SU-DHL-6 (cell line): ENCODE results near the gene RESP18.
"Not testable (repeated sequence)": the region's sequence is repeated elsewhere in the genome, so short reads cannot be mapped to it uniquely, and the experiment has no call there.

Source experiments
- H2AFZ ChIP-seq: fragments of 200-600 bp; sonication (generic); 2 replicates; pipeline ENCODE4 v1.6.1; 2014; ENCODE audit warnings: low read depth, mild to moderate bottlenecking, moderate library complexity, mixed read lengths, antibody characterized with exemption, low read length; ENCODE audit not compliant: severe bottlenecking
- H3F3A ChIP-seq: fragments of 200-600 bp; shearing (Covaris generic); 2 replicates; pipeline ENCODE4 v1.6.0; 2016; ENCODE audit warnings: antibody characterized with exemption, mild to moderate bottlenecking; ENCODE audit not compliant: insufficient read depth
- H3K27ac ChIP-seq: fragments of 200-600 bp; sonication (generic); 2 replicates; pipeline ENCODE4 v1.5.1; 2016; ENCODE audit warnings: low read depth, mild to moderate bottlenecking, low read length, moderate library complexity, mixed read lengths
- H3K27me3 ChIP-seq: fragments of 200-600 bp; sonication (generic), shearing (Covaris generic); 2 replicates; pipeline ENCODE4 v1.6.0; 2014; ENCODE audit warnings: mild to moderate bottlenecking, low read length
- H3K36me3 ChIP-seq: fragments of 200-600 bp; sonication (generic); 2 replicates; pipeline ENCODE4 v1.6.1; 2014; ENCODE audit warnings: mild to moderate bottlenecking, low read length, mixed read lengths
- H3K4me2 ChIP-seq: fragments of 300-600, 200-600 bp; shearing (Covaris generic), sonication (generic); 2 replicates; pipeline ENCODE4 v1.6.0; 2014; ENCODE audit warnings: low read length, low read depth, mild to moderate bottlenecking; ENCODE audit not compliant: poor library complexity, severe bottlenecking
- H3K4me3 ChIP-seq: fragments of 200-600 bp; sonication (generic); 2 replicates; pipeline ENCODE4 v1.5.1; 2014; ENCODE audit warnings: antibody characterized with exemption, low read length, mild to moderate bottlenecking, mixed read lengths; ENCODE audit not compliant: insufficient read depth, poor library complexity, severe bottlenecking
- H3K79me2 ChIP-seq: fragments of 200-600 bp; sonication (generic); 2 replicates; pipeline ENCODE4 v1.6.1; 2014; ENCODE audit warnings: mild to moderate bottlenecking, low read length, moderate library complexity; ENCODE audit not compliant: insufficient read depth
- H3K9ac ChIP-seq: fragments of 200-600 bp; sonication (generic); 2 replicates; pipeline ENCODE4 v1.7.0; 2014; ENCODE audit warnings: mild to moderate bottlenecking, low read length
- H3K9me2 ChIP-seq: fragments of 200-600 bp; sonication (generic); replicated peaks from 2 replicates; pipeline ENCODE4 v1.6.1; 2014; ENCODE audit warnings: low read length; ENCODE audit not compliant: insufficient read depth
- H3K9me3 ChIP-seq: fragments of 200-600 bp; sonication (generic); 2 replicates; pipeline ENCODE4 v1.6.1; 2014; ENCODE audit warnings: low read length, mixed read lengths; ENCODE audit not compliant: insufficient read depth
- H4K20me1 ChIP-seq: fragments of 200-600 bp; sonication (generic); 2 replicates; pipeline ENCODE4 v1.6.1; 2014; ENCODE audit warnings: low read depth, mild to moderate bottlenecking, antibody characterized with exemption, low read length, moderate library complexity, mixed read lengths
- EZH2phosphoT487 ChIP-seq: fragments of 200-600 bp; sonication (generic), shearing (Covaris generic); conservative IDR thresholded peaks from 2 replicates; pipeline ENCODE4 v1.6.1; 2018; ENCODE audit warnings: mild to moderate bottlenecking, antibody characterized with exemption, low read length, moderate library complexity, mixed read lengths
- TF ChIP-seq, protein P1 (sequence below): fragments of 200-600 bp; sonication (generic); IDR thresholded peaks from one replicate; pipeline ENCODE4 v1.5.1; 2017; ENCODE audit warnings: antibody characterized with exemption, mild to moderate bottlenecking, low read length, moderate library complexity; ENCODE audit not compliant: insufficient read depth, poor library complexity, severe bottlenecking

Gene RESP18

DNA sequence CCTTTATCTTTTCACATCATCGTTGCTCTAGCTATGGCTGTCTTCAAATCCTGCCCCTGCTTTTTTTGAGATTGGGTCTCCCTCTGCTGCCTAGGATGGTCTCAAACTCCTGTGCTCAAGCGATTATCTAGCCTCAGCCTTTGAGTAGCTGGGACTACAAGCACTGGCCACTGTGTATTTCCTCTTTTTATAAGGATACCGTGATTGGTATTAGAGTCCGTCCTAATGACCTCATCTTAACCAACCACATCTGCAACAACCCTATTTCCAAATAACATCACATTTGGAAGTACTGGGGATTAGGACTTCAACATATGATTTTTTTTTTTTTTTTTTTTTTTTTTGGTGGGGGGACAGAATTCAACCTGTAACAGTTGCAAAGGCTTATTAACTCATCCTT is 9.1 kb downstream of the RESP18 start:
- no peaks in the 10 kb centered on the region for H3K36me3 ChIP-seq
- no peaks in the 10 kb centered on the region for H4K20me1 ChIP-seq
- H3K27me3 ChIP-seq = no peaks in the 10 kb centered on the region
- H3K4me2 ChIP-seq = no peak overlapping the region
- H3K9me3 ChIP-seq = no peaks in the 10 kb centered on the region
- H3K9me2 ChIP-seq = no peaks in the 10 kb centered on the region
- no peak overlapping the region for H3K27ac ChIP-seq
- H3K4me3 ChIP-seq = no peak overlapping the region
- TF ChIP-seq EZH2phosphoT487 = no peak
- TF ChIP-seq, protein P1, sequence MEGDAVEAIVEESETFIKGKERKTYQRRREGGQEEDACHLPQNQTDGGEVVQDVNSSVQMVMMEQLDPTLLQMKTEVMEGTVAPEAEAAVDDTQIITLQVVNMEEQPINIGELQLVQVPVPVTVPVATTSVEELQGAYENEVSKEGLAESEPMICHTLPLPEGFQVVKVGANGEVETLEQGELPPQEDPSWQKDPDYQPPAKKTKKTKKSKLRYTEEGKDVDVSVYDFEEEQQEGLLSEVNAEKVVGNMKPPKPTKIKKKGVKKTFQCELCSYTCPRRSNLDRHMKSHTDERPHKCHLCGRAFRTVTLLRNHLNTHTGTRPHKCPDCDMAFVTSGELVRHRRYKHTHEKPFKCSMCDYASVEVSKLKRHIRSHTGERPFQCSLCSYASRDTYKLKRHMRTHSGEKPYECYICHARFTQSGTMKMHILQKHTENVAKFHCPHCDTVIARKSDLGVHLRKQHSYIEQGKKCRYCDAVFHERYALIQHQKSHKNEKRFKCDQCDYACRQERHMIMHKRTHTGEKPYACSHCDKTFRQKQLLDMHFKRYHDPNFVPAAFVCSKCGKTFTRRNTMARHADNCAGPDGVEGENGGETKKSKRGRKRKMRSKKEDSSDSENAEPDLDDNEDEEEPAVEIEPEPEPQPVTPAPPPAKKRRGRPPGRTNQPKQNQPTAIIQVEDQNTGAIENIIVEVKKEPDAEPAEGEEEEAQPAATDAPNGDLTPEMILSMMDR = no peak
- no peaks in the 10 kb centered on the region for H3K79me2 ChIP-seq
- no peak overlapping the region for H3K9ac ChIP-seq
- H2AFZ ChIP-seq = no peak overlapping the region
- H3F3A ChIP-seq = no peaks in the 10 kb centered on the region

DNA sequence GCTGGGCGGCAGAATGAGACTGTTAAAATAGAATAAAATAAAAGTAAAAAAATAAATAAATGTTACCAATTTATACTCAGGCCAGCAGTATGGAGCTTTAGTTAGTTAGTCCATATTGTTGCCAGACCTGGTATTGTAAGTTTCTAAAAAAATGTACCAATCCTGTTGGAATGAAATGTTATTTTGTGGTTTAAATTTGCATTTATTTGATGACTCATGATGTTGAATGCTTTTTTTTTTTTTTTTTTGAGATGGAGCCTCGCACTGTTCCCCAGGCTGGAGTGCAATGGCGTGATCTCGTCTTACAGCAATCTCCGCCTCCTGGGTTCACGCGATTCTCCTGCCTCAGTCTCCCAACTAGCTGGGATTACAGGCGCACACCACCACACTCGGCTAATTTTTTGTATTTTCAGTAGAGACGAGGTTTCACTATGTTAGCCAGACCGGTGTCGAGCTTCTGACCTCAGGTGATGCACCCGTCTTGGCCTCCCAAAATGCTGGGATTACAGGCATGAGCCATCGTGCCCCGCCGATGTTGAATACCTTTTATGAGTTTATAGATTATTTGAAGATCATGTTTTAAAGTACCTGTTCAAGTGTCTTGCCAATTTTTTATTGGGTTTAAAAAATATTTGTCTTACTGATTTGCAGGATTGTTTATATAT is 17.6 kb downstream of the RESP18 start:
- Histone ChIP-seq H3K9ac (no peak overlapping the region), H3K27ac (no peak overlapping the region), H3K4me3 (no peak overlapping the region), H3K9me2 (no peaks in the 10 kb centered on the region), H3K79me2 (no peaks in the 10 kb centered on the region), H3F3A (no peaks in the 10 kb centered on the region), H3K4me2 (no peak overlapping the region), H3K27me3 (no peaks in the 10 kb centered on the region), H2AFZ (no peak overlapping the region), H3K9me3 (no peaks in the 10 kb centered on the region), H4K20me1 (no peaks in the 10 kb centered on the region), H3K36me3 (no peaks in the 10 kb centered on the region)
- TF ChIP-seq, protein P1 = no peak
- no peak for TF ChIP-seq EZH2phosphoT487

DNA sequence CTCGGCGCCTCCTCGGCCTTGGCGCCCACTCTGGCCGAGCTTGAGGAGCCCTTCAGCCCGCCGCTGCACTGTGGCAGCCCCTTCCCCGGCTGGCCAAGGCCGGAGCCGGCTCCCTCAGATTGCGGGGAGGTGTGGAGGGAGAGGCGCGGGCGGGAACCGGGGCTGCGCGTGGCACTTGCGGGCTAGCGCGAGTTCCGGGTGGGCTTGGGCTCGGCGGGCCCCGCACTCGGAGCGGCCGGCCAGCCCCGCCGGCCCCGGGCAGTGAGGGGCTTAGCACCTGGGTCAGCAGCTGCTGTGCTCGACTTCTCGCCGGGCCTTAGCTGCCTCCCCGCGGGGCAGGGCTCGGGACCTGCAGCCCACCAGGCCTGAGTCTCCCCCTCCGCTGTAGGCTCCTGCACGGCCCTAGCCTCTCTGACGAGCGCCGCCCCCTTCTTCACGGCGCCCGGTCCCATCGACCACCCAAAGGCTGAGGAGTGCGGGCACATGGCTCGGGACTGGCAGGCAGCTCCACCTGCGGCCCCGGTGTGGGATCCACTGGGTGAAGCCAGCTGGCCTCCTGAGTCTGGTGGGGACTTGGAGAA is 19.8 kb downstream of the RESP18 start:
- not testable (repeated sequence) for H3K79me2 ChIP-seq, H3K36me3 ChIP-seq, H3K27me3 ChIP-seq, H3K9me2 ChIP-seq, H3K9me3 ChIP-seq, H3K4me3 ChIP-seq, H3K4me2 ChIP-seq, H3F3A ChIP-seq, H4K20me1 ChIP-seq, H3K27ac ChIP-seq, H3K9ac ChIP-seq, H2AFZ ChIP-seq

DNA sequence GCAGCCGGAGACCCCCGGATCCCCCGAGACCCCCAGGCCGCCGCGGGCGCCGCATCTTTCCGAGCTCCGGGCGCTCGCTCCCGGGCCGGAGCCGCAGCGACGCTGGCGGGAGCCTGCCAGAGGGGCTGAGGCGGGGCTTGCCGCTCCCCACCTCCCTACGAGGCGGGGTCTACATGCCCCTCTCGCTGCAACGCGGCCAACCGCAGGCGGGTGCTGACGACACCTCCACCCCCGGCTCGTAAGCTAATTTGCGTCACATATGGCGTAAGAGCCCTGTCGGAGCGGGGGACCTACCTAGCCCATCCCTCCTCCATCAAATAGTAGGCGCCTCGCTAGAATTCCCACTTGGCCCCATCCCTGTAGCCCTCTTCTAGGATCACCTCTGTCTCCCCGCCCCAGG is 23.3 kb downstream of the RESP18 start, which contains the start of gene PTPRN:
Gene PTPRN (minus strand): TSS at position 124 of the 400 bp plus-strand sequence. CDS start 69 bp downstream, at position 55.
- H4K20me1 ChIP-seq = no peaks in the 10 kb centered on the region
- no peak within 1 kb of the TSS for H3K9ac ChIP-seq
- no peaks in the 10 kb centered on the region for H3K9me2 ChIP-seq
- no peaks in the 10 kb centered on the region for H3K36me3 ChIP-seq
- no peak within 1 kb of the TSS for H3K4me3 ChIP-seq
- H3K4me2 ChIP-seq = no peak within 1 kb of the TSS
- H3K79me2 ChIP-seq = no peaks in the 10 kb centered on the region
- H3F3A ChIP-seq = no peaks in the 10 kb centered on the region
- no peaks in the 10 kb centered on the region for H3K9me3 ChIP-seq
- TF ChIP-seq EZH2phosphoT487 = no peak
- TF ChIP-seq, protein P1 = no peak
- H3K27me3 ChIP-seq = no peaks in the 10 kb centered on the region
- no peak within 1 kb of the TSS for H3K27ac ChIP-seq
- no peak within 1 kb of the TSS for H2AFZ ChIP-seq
